OCI-LY3 (cell line): ENCODE measurements around the gene KRT13.

Source experiments
- H2AFZ ChIP-seq: fragments of 200-600, 300-600 bp; shearing (Covaris generic); 2 replicates; pipeline ENCODE4 v1.6.0; 2014; ENCODE audit warnings: antibody characterized with exemption, low read depth, low read length
- H3K27ac ChIP-seq: fragments of 200-600, 300-600 bp; sonication (generic); 2 replicates; pipeline ENCODE4 v1.5.1; 2014; ENCODE audit warnings: mild to moderate bottlenecking, low read length, moderate library complexity, mixed read lengths
- H3K27me3 ChIP-seq: fragments of 200-600, 300-600 bp; sonication (generic); 2 replicates; pipeline ENCODE4 v1.6.1; 2014; ENCODE audit warnings: low read depth, low read length, mixed read lengths
- H3K36me3 ChIP-seq: fragments of 200-600, 300-600 bp; sonication (generic); replicated peaks from 2 replicates; pipeline ENCODE3; 2014; ENCODE audit warnings: low read depth, low read length, mixed read lengths
- H3K4me1 ChIP-seq: fragments of 300-600, 200-600 bp; sonication (generic); 2 replicates; pipeline ENCODE4 v1.6.1; 2014; ENCODE audit warnings: low read length, mixed read lengths
- H3K4me2 ChIP-seq: fragments of 200-600, 300-600 bp; sonication (generic); 2 replicates; pipeline ENCODE4 v1.6.1; 2014; ENCODE audit warnings: low read length, mixed read lengths
- H3K4me3 ChIP-seq: fragments of 300-600, 200-600 bp; sonication (generic); 2 replicates; pipeline ENCODE4 v1.5.1; 2014; ENCODE audit warnings: antibody characterized with exemption, mild to moderate bottlenecking, low read length, moderate library complexity
- H3K79me2 ChIP-seq: fragments of 300-600, 200-600 bp; shearing (Covaris generic); 2 replicates; pipeline ENCODE4 v1.6.1; 2014; ENCODE audit warnings: mild to moderate bottlenecking, low read length, mixed read lengths
- H3K9ac ChIP-seq: fragments of 300-600, 200-600 bp; shearing (Covaris generic); 2 replicates; pipeline ENCODE4 v1.6.0; 2014; ENCODE audit warnings: mild to moderate bottlenecking, low read length, moderate library complexity
- H3K9me3 ChIP-seq: fragments of 200-600, 300-600 bp; shearing (Covaris generic); 2 replicates; pipeline ENCODE4 v1.6.1; 2014; ENCODE audit warnings: low read length, mixed read lengths; ENCODE audit not compliant: insufficient read depth
- H4K20me1 ChIP-seq: fragments of 200-600, 300-600 bp; sonication (generic); 2 replicates; pipeline ENCODE4 v1.6.1; 2016; ENCODE audit warnings: low read length, mixed read lengths; ENCODE audit not compliant: insufficient read depth
- CTCF ChIP-seq: fragments of 200-600, 300-600 bp; sonication (generic); IDR thresholded peaks from 2 replicates; pipeline ENCODE4 v1.5.1; 2014; ENCODE audit warnings: antibody characterized with exemption, low read length, low read depth
- EZH2phosphoT487 ChIP-seq: fragments of 200-600 bp; shearing (Covaris generic); IDR thresholded peaks from 2 replicates; pipeline ENCODE4 v1.6.1; 2018; ENCODE audit warnings: antibody characterized with exemption, mixed run types, low read depth

The KRT13 gene

DNA sequence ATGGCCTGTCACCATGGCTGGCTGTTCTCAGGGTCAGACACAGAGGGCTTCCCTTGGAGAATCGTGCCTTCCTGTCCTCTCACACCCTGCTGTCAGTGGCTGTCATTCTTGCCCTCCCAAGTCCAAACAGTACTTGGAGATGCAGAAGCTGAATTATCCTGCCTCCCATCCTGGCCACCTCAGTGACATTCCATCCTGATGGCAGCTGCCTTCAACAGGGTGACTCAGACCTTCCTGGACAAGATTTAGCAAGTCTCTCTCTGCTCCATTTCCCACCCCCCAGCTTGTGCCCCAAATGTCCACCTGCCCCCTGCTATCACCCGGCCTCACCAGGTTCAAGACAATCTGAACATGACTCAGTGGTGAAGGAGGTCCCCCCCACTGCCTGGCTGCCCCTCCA lies 10.9 kb downstream of the KRT13 start:
- TF ChIP-seq CTCF = no peak
- no peak for TF ChIP-seq EZH2phosphoT487
- Histone ChIP-seq H2AFZ (no peak overlapping the region), H3K4me2 (no peak overlapping the region), H3K27ac (no peak overlapping the region), H3K36me3 (no peaks in the 10 kb centered on the region), H3K9me3 (no peaks in the 10 kb centered on the region), H3K4me1 (peaks cover 24% of the 10 kb centered on the region), H3K9ac (no peak overlapping the region), H3K27me3 (no peaks in the 10 kb centered on the region), H4K20me1 (no peaks in the 10 kb centered on the region), H3K79me2 (no peaks in the 10 kb centered on the region), H3K4me3 (no peak overlapping the region)

- Histone ChIP-seq H3K36me3 (no peaks in the 10 kb centered on the region), H3K79me2 (no peaks in the 10 kb centered on the region), H3K4me2 (no peak overlapping the region), H3K9me3 (no peaks in the 10 kb centered on the region), H3K9ac (no peak overlapping the region), H3K27me3 (no peaks in the 10 kb centered on the region), H3K27ac (no peak overlapping the region), H3K4me1 (peaks cover 16% of the 10 kb centered on the region), H3K4me3 (no peak overlapping the region), H2AFZ (no peak overlapping the region), H4K20me1 (no peaks in the 10 kb centered on the region)
- TF ChIP-seq CTCF = no peak
- TF ChIP-seq EZH2phosphoT487 = no peak
Measured at GRCh38 chr17:41492771-41493170, 12.6 kb downstream of the KRT13 start.

GRCh38 chr17:41492351-41492750 lies 13.1 kb downstream of the KRT13 start:
- no peak overlapping the region for H2AFZ ChIP-seq
- H3K27me3 ChIP-seq = no peaks in the 10 kb centered on the region
- no peaks in the 10 kb centered on the region for H4K20me1 ChIP-seq
- H3K9me3 ChIP-seq = no peaks in the 10 kb centered on the region
- H3K79me2 ChIP-seq = no peaks in the 10 kb centered on the region
- H3K4me2 ChIP-seq = no peak overlapping the region
- H3K27ac ChIP-seq = no peak overlapping the region
- no peak overlapping the region for H3K9ac ChIP-seq
- H3K4me1 ChIP-seq = peaks cover 15% of the 10 kb centered on the region
- H3K4me3 ChIP-seq = no peak overlapping the region
- H3K36me3 ChIP-seq = no peaks in the 10 kb centered on the region
- no peak for TF ChIP-seq CTCF
- TF ChIP-seq EZH2phosphoT487 = no peak

DNA sequence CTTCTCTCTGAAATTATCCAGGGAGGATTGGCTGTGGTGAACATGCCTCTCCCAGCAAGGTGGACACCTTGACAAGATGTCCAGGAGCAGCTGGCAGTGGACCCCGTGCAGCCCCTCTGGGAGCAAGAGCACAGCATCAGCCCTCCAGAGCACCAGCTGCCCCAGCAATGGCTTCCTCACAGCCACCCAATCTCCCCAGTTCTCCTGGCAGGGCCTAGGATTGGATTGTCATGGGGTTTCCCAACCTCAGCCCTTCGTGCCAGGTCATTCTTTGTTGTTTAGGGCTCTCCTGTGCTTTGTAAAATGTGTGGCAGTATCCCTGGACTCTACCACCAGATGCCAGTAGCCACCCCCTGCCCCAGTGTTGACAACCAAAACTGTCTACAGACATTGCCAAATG lies 13.9 kb downstream of the KRT13 start:
- Histone ChIP-seq H3K4me1 (peaks cover 10% of the 10 kb centered on the region), H4K20me1 (no peaks in the 10 kb centered on the region), H3K9ac (no peak overlapping the region), H3K9me3 (no peaks in the 10 kb centered on the region), H3K4me2 (no peak overlapping the region), H3K79me2 (no peaks in the 10 kb centered on the region), H3K36me3 (no peaks in the 10 kb centered on the region), H3K27me3 (no peaks in the 10 kb centered on the region), H2AFZ (no peak overlapping the region), H3K27ac (no peak overlapping the region), H3K4me3 (no peak overlapping the region)
- TF ChIP-seq CTCF (no peak), EZH2phosphoT487 (no peak)
